NCI-H748 (cell line): ENCODE measurements around the gene ATF7.

ENCODE experiments used
- DNase-seq: peaks from one replicate; lab custom pipeline; 2025; ENCODE audit not compliant: unreplicated experiment; lab: John Stamatoyannopoulos, UW

Gene ATF7

GRCh38 chr12:53502983-53503728 lies 123.0 kb downstream of the ATF7 start:
- DNase-seq: no peak

- DNase-seq: no peak
These were observed 123.9 kb downstream of the ATF7 start for GRCh38 chr12:53502331-53502730.

- DNase-seq: no peak
These were observed 124.5 kb downstream of the ATF7 start for GRCh38 chr12:53501615-53502181.

- peak; percentile 99 for DNase-seq
These were observed 125.2 kb downstream of the ATF7 start, which contains the start of gene TARBP2 for GRCh38 chr12:53500776-53501614. Gene TARBP2 (plus strand): TSS chr12:53501283. CDS start chr12:53501409, 126 bp downstream.

GRCh38 chr12:53500142-53500775 lies 125.9 kb downstream of the ATF7 start:
- peak; percentile 56 for DNase-seq

- peak; percentile 83 for DNase-seq
These were observed 126.7 kb downstream of the ATF7 start, which contains the start of gene MAP3K12 for GRCh38 chr12:53499266-53500141. Gene MAP3K12 (minus strand): TSS chr12:53499458. CDS start chr12:53487391, 12,067 bp downstream.

- no peak for DNase-seq
These were observed 127.9 kb downstream of the ATF7 start for GRCh38 chr12:53498235-53498630.

- no peak for DNase-seq
These were observed 128.7 kb downstream of the ATF7 start for GRCh38 chr12:53497461-53497860.

GRCh38 chr12:53496752-53497032 lies 129.5 kb downstream of the ATF7 start:
- DNase-seq: no peak

- DNase-seq: no peak
These were observed 130.1 kb downstream of the ATF7 start for GRCh38 chr12:53495903-53496751.

- DNase-seq: peak; percentile 45
These were observed 132.4 kb downstream of the ATF7 start for GRCh38 chr12:53493610-53494391.

GRCh38 chr12:53492830-53493609 lies 133.2 kb downstream of the ATF7 start:
- DNase-seq: peak; percentile 94

GRCh38 chr12:53492188-53492587 lies 134.0 kb downstream of the ATF7 start:
- peak; percentile 59 for DNase-seq

- no peak for DNase-seq
These were observed 136.8 kb downstream of the ATF7 start for GRCh38 chr12:53489242-53489864.

GRCh38 chr12:53486736-53487487 lies 139.3 kb downstream of the ATF7 start:
- DNase-seq: no peak

- DNase-seq: no peak
These were observed 140.0 kb downstream of the ATF7 start for GRCh38 chr12:53485955-53486735.
